KG1 (cell line): ENCODE results near the gene MEGF10.
"Not testable (repeated sequence)": the region's sequence is repeated elsewhere in the genome, so short reads cannot be mapped to it uniquely, and the experiment has no call there.

Experiments used
- DNase-seq: peaks from one replicate; lab custom pipeline; 2025; lab: John Stamatoyannopoulos, UW

Gene MEGF10

GRCh38 chr5:127290019-127290945 is at the start of gene MEGF10:
TSS of gene MEGF10 (plus strand) at chr5:127290796. CDS start at chr5:127331309, 40,513 bp downstream.
- no peak for DNase-seq

GRCh38 chr5:127243011-127243410 is 47.6 kb upstream of the MEGF10 start:
- no peak for DNase-seq

DNA sequence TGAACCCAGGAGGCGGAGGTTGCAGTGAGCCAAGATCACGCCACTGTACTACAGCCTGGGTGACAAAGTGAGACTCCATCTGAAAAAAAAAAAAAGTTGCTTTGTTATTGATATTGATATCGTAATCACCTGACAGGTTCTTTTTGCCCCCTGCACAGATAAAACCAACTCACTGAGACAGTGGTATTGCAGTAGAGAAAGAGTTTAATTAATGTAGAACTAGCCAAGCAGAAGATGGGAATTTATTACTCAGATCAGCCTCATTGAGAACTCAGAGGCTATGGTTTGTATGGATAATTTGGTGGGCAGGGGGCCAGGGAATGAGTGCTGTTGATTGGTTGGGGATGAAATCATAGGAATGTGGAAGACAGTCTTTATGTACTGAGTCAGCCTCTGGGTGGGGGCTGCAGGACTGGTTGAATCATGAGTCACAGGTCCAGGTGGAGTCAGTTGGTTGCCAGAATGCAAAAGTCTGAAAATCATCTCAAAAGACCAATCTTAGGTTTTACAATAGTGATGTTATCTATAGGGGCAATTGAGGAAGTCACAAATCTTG is 35.8 kb upstream of the MEGF10 start:
- DNase-seq = no peak

- no peak for DNase-seq
Observed at GRCh38 chr5:127256886-127257597, 33.6 kb upstream of the MEGF10 start.

DNA sequence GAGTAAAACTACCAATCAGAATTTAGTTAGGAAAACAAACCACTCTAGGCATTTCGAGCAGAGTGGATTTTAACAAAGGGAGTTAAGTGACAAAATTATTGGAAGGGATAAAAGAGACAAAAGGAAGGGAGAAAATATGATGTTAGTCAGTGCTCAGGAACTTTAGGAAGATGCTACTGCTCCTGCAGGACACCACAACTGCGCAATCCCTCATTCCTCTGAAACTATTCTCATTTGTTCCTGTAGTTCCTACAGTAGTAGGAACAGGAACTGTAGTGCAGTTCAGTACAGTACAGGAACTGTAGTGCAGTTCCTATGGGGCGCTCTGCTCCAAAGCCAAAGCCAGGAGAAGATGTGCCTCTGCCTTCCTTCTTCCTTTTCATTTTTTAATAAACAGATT is 29.9 kb upstream of the MEGF10 start:
- no peak for DNase-seq

GRCh38 chr5:127265473-127265872 is 25.1 kb upstream of the MEGF10 start:
- DNase-seq = not testable (repeated sequence)

DNA sequence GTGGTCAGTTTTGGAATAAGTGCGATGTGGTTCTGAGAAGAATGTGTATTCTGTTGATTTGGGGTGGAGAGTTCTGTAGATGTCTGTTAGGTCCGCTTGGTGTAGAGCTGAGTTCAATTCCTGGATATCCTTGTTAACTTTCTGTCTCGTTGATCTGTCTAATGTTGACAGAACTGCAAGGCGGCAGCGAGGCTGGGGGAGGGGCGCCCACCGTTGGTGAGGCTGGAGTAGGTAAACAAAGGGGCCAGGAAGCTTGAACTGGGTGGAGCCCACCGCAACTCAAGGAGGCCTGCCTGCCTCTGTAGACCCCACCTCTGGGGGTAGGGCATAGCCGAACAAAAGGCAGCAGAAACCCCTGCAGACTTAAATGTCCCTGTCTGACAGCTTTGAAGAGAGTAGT is 22.3 kb upstream of the MEGF10 start:
- DNase-seq = not testable (repeated sequence)

DNA sequence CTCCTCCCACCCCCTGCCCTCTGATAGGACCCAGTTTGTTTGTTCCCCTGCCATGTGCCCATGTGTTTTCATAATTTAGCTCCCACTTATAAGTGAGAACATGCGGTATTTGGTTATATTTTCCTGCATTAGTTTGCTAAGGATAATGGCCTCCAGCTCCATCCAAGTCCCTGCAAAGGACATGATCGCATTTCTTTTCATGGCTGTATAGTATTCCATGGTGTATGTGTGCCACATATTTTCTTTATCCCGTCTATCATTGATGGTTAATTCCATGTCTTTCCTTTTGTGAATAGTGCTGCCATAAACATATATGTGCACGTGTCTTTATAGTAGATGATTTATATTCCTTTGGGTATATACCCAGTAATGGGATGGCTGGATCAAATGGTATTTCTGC is 19.9 kb upstream of the MEGF10 start:
- not testable (repeated sequence) for DNase-seq

DNA sequence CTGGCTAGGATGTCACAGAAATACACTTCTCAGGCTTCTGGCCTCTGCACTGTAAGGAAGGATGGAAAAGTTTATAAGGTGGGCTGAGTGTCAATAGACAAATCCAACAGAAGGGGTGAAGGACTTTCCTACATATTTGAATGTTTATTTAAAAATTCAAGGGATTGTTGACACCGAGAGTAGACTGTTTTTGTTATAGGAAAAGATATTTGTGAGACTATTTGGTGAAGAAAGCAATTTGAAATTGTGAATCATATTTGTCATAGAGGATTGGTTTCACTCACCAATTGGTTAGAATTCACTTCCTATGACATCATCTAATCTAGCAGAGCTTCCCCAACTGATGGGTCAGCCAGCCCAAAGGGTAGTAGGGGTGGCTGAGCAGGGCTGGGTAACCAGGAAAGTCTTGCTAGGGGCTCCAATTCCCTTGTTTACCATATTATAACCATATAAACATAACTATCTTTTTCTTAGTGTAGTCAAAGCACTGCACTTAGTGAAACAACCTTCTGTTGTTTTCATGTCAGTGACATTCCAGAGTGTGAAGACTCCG is 14.9 kb upstream of the MEGF10 start:
- DNase-seq = no peak

DNA sequence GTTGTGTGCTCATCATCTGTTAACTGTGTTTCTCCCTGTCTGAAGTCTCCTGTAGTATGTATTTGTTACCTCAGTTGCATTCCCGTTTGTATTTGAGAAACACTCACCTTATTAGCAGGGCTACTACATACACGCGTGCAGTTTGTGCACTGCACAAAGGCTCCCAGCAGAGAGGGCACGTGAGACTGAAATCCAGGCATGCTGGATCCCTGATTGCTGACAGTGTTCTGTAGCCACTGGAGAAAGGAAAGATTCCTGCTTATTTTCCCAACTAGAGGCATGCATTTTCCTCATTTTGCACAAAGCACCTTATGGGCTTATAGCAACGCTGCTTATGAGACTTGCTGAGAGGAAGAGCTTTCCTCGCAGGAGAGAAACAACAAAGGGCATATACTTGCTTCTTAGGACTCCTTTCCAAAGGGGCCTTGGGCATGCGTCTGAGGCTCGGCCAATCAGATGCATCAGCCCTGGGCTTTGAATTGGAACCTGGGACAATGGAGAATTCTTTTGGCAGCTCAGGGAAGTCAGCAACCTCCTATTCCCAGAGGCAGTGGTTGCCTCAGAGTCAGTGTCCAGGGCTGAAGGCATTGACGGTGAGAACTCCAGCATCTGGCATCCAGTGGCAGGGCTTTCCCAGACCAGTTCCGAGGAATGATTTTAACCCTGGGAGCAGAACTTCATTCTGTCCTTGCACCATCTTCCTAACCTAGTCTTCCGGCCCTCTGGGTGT is 9.9 kb upstream of the MEGF10 start:
- DNase-seq = no peak

DNA sequence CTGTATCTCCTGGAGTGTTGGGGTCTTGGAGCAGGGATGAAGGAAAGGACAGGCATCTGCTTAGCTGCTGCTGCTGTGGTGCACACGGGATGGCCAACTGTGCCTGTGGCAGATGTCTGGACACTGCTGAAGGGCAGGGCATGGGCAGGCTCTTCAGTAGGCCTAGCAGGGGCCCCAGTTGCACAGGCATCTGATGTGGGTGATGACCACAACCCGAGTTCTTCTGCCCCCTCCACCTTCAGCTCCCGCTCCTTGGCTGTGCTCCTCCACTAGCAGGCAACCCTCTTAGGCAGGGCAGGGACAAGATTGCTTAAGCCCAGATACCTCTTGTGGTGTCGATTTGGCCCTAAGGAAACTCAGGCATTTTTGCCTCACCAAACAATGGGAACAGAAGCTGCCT is 9.0 kb upstream of the MEGF10 start:
- DNase-seq = no peak

DNA sequence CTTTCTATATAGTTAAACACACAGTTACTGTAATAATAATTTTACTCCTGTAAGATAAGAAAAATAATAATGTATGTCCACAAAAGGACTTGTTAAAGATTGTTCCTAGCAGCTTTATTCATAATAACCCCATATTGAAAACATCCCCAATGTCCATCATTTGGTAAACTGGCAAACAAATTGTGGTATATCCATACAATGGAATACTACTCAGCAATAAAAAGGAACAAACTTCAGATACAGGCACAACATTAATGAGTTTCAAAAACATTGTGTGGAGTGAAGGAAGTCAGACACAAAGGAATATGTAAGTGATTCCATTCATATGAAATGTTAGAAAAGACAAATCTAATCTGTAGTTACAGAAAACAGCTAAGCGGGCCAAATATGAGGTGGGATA is 1.9 kb upstream of the MEGF10 start:
- DNase-seq = no peak

DNA sequence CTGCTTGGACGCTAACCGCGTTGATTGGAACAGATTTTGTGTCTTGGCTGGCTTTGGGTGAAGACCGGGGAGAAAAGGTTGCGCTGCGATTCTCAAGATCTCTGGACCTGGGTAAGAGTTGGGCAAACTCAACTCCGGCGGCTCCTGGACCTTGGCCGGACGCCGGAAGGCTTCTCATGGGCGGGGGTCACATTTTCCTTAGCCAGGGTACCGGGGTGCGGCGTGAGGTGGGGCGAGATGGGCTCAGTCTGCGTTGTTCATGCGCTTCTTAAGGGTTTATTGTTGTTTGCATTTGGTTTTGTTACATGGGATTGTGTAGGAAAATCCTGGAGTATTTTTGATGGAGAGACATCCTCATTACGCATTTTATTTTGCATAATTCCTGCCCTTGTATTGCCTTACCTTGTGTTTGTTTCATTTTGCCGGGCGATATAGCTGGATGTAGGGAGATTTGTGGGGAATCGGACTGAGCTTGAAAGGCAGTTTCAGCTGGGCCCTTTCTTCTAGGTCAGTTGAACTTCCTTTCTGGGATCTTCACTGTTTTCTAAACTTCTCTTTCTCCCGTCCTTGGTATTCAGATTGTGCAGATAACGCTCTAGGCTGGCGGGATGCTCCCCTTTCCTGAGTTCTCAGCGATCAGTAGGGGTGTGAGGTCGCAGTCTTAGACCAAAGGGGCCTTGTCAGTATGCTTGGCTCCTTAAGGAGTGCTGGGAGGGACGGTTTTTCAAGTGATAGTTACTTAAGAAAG is 524 bp downstream of the MEGF10 start:
- no peak for DNase-seq

GRCh38 chr5:127292030-127292735 is 1.6 kb downstream of the MEGF10 start:
- DNase-seq = no peak

GRCh38 chr5:127293373-127293772 is 2.8 kb downstream of the MEGF10 start:
- DNase-seq = no peak

DNA sequence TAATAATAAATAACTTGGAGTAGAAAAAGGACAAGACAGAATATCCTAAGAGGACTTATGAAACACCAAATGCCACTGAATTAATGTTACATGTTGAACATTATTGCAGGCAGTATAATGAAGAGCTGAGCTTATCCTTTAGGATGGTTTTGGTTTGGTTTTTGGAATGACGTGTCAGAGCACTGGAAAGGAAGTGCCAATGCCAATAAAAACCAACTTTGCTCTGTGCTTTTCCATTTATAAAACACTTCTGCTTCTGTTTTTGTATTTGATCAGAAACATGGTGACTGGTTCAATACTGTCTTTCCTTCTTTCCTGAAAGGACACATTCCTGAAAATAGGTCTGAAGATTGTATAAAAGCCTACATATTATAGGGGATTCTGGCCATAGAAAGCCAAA is 4.2 kb downstream of the MEGF10 start:
- no peak for DNase-seq

- DNase-seq = no peak
Observed at GRCh38 chr5:127295454-127295853, 4.9 kb downstream of the MEGF10 start.

DNA sequence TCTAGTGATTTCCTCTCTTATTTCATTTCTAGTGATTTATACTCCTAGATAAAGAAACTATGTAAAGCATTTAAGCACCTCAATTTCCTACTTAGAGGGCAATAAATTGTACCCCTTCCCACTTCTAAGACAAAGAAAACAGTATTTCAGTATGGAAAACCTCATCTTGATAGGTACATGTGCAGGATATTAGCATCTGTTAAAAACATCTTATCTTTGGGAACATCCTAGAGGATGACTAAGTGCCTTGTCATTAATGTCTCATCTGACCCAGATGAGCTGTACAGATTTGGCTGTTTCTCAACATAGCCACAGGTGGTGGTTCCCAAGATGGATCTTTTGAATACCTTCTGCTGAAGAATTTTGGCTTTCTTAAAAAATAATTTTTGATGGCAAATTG is 5.7 kb downstream of the MEGF10 start:
- DNase-seq = no peak

- not testable (repeated sequence) for DNase-seq
Observed at GRCh38 chr5:127296894-127297293, 6.3 kb downstream of the MEGF10 start.

- no peak for DNase-seq
Observed at GRCh38 chr5:127297348-127298035, 6.9 kb downstream of the MEGF10 start.
